Measurements from ENCODE around the gene HPCAL1.

The HPCAL1 gene

GRCh38 chr2:10274983-10275802 lies 27.5 kb upstream of the HPCAL1 start:
- Histone ChIP-seq H3K9ac (ENCODE audit: low read depth, low read length) (no peak overlapping the region), H3K4me1 (ENCODE audit: insufficient read depth, low read length) (peaks cover 4% of the 10 kb centered on the region; the same call in 1 of the 2 replicates), H3K36me3 (ENCODE audit: insufficient read depth, low read length) (no peaks in the 10 kb centered on the region), H3K9me3 (ENCODE audit: control insufficient read depth, insufficient read depth, low read length) (no peaks in the 10 kb centered on the region)

GRCh38 chr2:10276481-10277292 lies 26.0 kb upstream of the HPCAL1 start:
- H3K9ac ChIP-seq (ENCODE audit: low read depth, low read length), result no peak overlapping the region
- no peaks in the 10 kb centered on the region for H3K36me3 ChIP-seq (ENCODE audit: insufficient read depth, low read length)
- no peaks in the 10 kb centered on the region for H3K4me1 ChIP-seq (ENCODE audit: insufficient read depth, low read length)
- H3K9me3 ChIP-seq (ENCODE audit: control insufficient read depth, insufficient read depth, low read length), result no peaks in the 10 kb centered on the region

- no peaks in the 10 kb centered on the region for H3K9me3 ChIP-seq (ENCODE audit: control insufficient read depth, insufficient read depth, low read length)
- no peaks in the 10 kb centered on the region for H3K36me3 ChIP-seq (ENCODE audit: insufficient read depth, low read length)
- no peak overlapping the region for H3K9ac ChIP-seq (ENCODE audit: low read depth, low read length)
- no peaks in the 10 kb centered on the region; the same call in 1 of the 2 replicates for H3K4me1 ChIP-seq (ENCODE audit: insufficient read depth, low read length)
These were observed 25.2 kb upstream of the HPCAL1 start for GRCh38 chr2:10277293-10278028.

GRCh38 chr2:10278029-10278762 lies 24.5 kb upstream of the HPCAL1 start:
- H3K9ac ChIP-seq (ENCODE audit: low read depth, low read length), result no peak overlapping the region
- H3K9me3 ChIP-seq (ENCODE audit: control insufficient read depth, insufficient read depth, low read length), result no peaks in the 10 kb centered on the region
- peaks cover 5% of the 10 kb centered on the region; the same call in 1 of the 2 replicates for H3K4me1 ChIP-seq (ENCODE audit: insufficient read depth, low read length)
- H3K36me3 ChIP-seq (ENCODE audit: insufficient read depth, low read length), result no peaks in the 10 kb centered on the region

GRCh38 chr2:10278763-10279471 lies 23.8 kb upstream of the HPCAL1 start:
- H3K4me1 ChIP-seq (ENCODE audit: insufficient read depth, low read length), result peaks cover 5% of the 10 kb centered on the region; the same call in 1 of the 2 replicates
- no peak overlapping the region for H3K9ac ChIP-seq (ENCODE audit: low read depth, low read length)
- no peaks in the 10 kb centered on the region for H3K9me3 ChIP-seq (ENCODE audit: control insufficient read depth, insufficient read depth, low read length)

GRCh38 chr2:10279472-10279870 lies 23.2 kb upstream of the HPCAL1 start:
- Histone ChIP-seq H3K9ac (ENCODE audit: low read depth, low read length) (no peak overlapping the region), H3K4me1 (ENCODE audit: insufficient read depth, low read length) (peaks cover 5% of the 10 kb centered on the region; the same call in 1 of the 2 replicates), H3K9me3 (ENCODE audit: control insufficient read depth, insufficient read depth, low read length) (no peaks in the 10 kb centered on the region), H3K36me3 (ENCODE audit: insufficient read depth, low read length) (no peaks in the 10 kb centered on the region)

More at GRCh38 chr2:10278763-10279471, 23.8 kb upstream of the HPCAL1 start:
- no peaks in the 10 kb centered on the region for H3K36me3 ChIP-seq (ENCODE audit: insufficient read depth, low read length)

- no peaks in the 10 kb centered on the region for H3K9me3 ChIP-seq (ENCODE audit: control insufficient read depth, insufficient read depth, low read length)
- H3K9ac ChIP-seq (ENCODE audit: low read depth, low read length), result no peak overlapping the region
- no peaks in the 10 kb centered on the region for H3K36me3 ChIP-seq (ENCODE audit: insufficient read depth, low read length)
- H3K4me1 ChIP-seq (ENCODE audit: insufficient read depth, low read length), result peaks cover 6% of the 10 kb centered on the region; the same call in 1 of the 2 replicates
These were observed 22.7 kb upstream of the HPCAL1 start for GRCh38 chr2:10279946-10280463.

GRCh38 chr2:10281891-10282290 lies 20.8 kb upstream of the HPCAL1 start:
- Histone ChIP-seq H3K36me3 (ENCODE audit: insufficient read depth, low read length) (no peaks in the 10 kb centered on the region), H3K4me1 (ENCODE audit: insufficient read depth, low read length) (peaks cover 21% of the 10 kb centered on the region; the same call in 1 of the 2 replicates)

GRCh38 chr2:10282611-10283105 lies 20.0 kb upstream of the HPCAL1 start:
- Histone ChIP-seq H3K4me1 (ENCODE audit: insufficient read depth, low read length) (peaks cover 21% of the 10 kb centered on the region; the same call in 1 of the 2 replicates), H3K9ac (ENCODE audit: low read depth, low read length) (no peak overlapping the region)

More at GRCh38 chr2:10281891-10282290, 20.8 kb upstream of the HPCAL1 start:
- no peaks in the 10 kb centered on the region for H3K9me3 ChIP-seq (ENCODE audit: control insufficient read depth, insufficient read depth, low read length)
- H3K9ac ChIP-seq (ENCODE audit: low read depth, low read length), result no peak overlapping the region

GRCh38 chr2:10283106-10284062 lies 19.3 kb upstream of the HPCAL1 start:
- H3K9me3 ChIP-seq (ENCODE audit: control insufficient read depth, insufficient read depth, low read length), result no peaks in the 10 kb centered on the region
- peaks cover 21% of the 10 kb centered on the region; the same call in 1 of the 2 replicates for H3K4me1 ChIP-seq (ENCODE audit: insufficient read depth, low read length)
- no peaks in the 10 kb centered on the region for H3K36me3 ChIP-seq (ENCODE audit: insufficient read depth, low read length)
- H3K9ac ChIP-seq (ENCODE audit: low read depth, low read length), result no peak overlapping the region

More at GRCh38 chr2:10282611-10283105, 20.0 kb upstream of the HPCAL1 start:
- Histone ChIP-seq H3K9me3 (ENCODE audit: control insufficient read depth, insufficient read depth, low read length) (no peaks in the 10 kb centered on the region), H3K36me3 (ENCODE audit: insufficient read depth, low read length) (no peaks in the 10 kb centered on the region)

- no peaks in the 10 kb centered on the region for H3K36me3 ChIP-seq (ENCODE audit: insufficient read depth, low read length)
- H3K4me1 ChIP-seq (ENCODE audit: insufficient read depth, low read length), result peaks cover 21% of the 10 kb centered on the region; the same call in 1 of the 2 replicates
- no peak overlapping the region for H3K9ac ChIP-seq (ENCODE audit: low read depth, low read length)
- no peaks in the 10 kb centered on the region for H3K9me3 ChIP-seq (ENCODE audit: control insufficient read depth, insufficient read depth, low read length)
These were observed 18.4 kb upstream of the HPCAL1 start for GRCh38 chr2:10284108-10284870.
